ENCODE results near the gene ANO9.
"Not testable (repeated sequence)": the region's sequence is repeated elsewhere in the genome, so short reads cannot be mapped to it uniquely, and the experiment has no call there.

ANO9 gene

DNA sequence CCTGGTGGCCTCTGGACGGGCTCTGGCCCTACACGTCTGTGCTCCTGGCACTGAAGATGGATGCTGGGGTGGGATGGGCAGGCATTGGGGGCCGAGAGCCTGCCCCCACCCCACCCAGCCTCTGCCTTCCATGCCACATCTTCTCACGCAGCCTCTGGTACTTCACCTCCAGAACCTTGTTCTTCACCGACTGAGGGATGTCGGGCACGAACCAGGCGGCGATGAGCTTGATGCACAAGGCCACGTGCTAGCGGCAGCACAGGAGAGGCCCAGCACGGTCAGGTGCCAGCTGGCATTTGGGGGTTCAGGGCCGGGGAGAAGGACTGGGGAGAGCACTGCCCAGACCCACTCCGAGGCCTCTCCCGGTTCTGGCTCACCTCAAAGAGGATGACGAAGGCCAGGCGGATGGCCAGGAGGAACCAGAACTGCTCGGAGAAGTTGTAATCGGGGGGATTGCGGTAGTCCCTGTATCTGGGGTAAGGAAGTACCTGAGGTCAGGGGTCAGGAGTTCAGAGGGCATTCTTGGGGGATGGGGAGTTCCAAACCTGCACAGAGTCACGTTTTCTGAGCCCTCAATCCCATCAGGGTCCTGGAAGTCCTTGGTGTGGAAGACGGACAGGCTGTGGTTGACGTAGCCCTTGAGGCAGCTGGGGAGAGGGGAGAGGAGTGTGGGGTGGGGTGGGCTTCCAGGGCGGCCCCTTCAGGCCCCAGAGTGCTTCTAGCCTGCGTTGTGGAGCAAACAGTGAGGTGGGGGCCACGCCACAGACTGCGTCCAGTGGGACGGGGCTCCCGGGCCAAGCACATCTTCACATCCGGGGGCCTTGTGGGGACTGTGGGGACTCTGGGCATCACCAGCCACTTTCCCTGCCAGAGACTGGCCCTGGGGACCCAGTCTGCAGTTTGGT is 23.2 kb downstream of the ANO9 start:
- FAIRE-seq: no peak
- DNase-seq (ENCODE audit: insufficient read length, low spot score): no peak

DNA sequence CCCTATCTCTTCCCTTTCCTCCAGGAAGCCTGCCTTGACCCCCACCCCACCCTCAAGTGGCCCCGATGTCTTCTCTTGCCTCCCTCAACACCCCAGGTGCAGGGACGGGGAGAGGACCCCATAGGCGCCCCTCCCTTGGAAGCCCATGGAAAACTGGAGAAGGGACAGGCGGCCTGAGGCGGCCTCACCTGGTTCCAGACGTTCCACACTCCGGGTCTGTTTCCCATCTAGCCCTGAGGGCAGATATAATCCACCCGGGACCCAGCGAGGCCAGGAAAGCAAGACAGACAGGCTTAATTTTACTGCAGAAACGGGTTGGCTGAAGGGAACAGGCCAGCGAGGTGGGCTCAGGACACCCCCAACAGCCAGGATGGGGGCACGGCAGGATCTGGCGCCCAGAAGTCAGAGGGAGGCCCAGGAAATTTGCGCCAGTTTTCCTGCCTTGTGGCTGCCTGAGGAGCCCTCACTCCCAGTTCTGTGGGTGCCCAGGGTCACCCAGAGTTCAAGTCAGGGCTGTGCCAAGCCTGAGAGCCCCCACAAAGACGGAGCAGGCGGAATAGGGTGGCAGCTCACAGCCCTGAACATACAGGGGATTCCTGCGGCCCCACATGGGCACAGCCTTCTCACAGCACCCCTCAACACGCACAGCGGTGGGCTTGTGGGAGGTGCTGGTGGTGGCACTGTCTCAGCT is 24.0 kb downstream of the ANO9 start:
- FAIRE-seq (no peak), DNase-seq (ENCODE audit: insufficient read length, low spot score) (no peak)

DNA sequence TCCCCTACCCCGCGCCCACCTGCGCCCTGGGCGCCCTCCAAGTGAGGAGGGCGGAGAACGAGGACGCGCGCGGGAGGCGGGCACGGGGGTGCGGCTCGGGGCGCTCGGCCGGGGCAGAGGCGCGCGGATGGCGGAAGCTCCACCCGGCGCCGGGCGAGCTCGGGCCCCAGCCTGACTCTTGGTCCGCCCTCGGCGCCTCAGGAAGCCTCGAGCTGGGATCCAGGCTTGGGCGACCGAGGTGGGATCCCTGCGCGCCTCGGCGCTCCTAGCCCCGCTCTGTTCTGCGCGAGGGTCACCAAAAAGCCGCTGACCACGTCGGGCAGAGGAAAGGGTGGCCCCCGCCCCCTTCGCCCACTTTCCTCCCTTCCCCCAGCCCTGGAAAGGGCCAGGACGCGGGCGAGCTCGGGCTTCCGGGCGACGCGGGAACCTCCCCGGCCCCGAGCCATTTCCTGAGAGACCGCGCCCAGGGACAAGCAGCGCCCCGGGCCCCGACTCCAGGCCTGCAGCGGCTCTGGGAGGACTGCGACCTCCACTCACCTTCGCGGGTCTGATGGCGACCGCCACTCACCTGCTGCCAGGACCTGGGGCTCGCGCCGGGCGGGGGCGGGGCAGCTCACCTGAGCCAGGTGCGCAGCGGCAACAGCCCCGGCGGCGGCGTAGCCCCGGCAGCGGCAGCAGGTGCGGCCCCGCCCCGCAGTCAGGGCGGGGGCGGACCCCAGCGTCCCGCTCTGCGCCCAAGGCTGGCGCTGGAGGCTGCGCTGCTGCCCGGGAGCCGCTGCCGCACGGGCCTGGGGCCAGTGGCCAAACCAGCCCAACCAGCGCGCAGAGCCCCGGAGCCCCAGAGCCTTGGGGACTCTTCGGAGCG is 24.8 kb downstream of the ANO9 start:
- DNase-seq (ENCODE audit: insufficient read length, low spot score): no peak
- no peak for FAIRE-seq

DNA sequence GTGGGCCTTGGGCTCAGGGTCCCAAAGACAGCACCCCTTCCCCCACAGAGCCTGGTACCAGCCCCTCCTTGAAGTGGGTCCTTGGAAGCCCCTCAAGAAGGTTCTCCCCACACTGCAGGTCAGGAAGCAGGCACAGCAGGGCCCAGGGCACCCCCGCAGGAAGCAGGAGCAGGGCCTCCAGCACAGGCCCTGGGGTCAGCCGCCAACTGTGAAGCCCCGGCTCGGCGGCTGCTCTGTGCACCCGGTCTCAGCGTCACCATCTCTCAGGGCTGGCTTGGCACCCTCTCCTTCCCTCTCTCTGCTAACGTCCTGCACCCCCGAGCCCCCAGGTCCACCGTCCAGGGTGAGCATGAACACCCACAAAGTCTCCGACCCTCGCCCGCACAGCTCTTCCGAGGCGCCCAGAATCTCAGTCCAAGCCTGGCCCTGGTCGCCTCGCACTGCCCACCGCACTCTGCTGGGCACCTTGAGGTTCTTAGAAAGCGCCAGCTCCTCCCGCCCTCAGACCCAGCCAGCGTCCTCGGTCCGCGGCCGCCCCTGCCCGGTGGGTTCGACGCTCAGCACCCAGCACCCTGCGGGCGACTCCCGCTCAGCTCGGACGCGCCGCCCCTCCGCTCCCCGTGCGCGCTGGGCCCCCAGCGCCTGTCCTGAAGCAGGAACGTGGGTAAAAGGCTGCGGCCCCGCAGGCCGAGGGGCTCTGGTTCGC is 25.6 kb downstream of the ANO9 start:
- DNase-seq (ENCODE audit: insufficient read length, low spot score) (no peak), FAIRE-seq (no peak)

DNA sequence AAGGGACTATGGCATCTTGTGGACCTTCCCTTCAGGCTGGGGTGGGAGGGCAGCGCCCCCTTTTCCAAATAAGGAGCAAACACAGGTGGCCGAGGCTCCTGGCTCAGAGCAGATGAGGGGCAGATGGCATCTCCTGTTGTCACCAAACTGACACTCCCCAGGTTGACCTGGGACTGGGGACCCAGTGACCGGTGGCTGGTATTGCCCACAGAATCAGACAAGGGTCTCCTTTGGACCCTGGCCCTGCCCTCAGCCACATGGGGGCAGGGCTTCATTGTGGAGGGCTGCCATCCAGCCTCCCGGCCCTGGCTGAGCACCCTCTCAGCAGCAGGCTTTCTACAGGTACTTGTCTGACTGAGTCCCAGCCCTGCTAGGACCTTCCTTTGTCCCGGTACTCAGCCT is 26.2 kb downstream of the ANO9 start:
- DNase-seq (ENCODE audit: insufficient read length, low spot score) (no peak), FAIRE-seq (no peak)

DNA sequence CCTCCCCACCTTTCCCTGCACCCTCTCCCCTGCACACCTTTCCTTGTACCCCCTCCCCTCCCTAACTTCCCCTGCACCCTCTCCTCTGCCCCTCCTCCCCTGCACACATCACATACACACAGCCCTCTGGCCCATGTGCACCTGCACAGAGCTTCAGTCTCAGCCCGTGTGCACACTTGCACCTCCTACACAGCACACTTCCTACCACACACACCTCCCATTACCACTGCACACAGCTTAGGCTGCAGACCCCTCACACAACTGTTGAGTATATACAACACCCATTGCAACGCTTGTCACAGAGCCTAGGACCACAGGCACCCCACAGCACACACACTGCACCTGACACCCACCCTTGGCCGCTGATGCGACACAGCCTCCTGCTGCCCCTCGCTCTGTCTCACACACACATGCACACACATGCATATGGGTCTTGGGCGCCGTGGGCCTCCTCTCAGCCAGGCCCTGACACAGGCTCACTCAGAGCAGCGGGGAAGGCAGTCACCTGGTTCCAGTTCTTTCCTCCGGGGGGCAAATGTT is 27.4 kb downstream of the ANO9 start:
- FAIRE-seq: peak; percentile 4
- no peak for DNase-seq (ENCODE audit: insufficient read length, low spot score)

DNA sequence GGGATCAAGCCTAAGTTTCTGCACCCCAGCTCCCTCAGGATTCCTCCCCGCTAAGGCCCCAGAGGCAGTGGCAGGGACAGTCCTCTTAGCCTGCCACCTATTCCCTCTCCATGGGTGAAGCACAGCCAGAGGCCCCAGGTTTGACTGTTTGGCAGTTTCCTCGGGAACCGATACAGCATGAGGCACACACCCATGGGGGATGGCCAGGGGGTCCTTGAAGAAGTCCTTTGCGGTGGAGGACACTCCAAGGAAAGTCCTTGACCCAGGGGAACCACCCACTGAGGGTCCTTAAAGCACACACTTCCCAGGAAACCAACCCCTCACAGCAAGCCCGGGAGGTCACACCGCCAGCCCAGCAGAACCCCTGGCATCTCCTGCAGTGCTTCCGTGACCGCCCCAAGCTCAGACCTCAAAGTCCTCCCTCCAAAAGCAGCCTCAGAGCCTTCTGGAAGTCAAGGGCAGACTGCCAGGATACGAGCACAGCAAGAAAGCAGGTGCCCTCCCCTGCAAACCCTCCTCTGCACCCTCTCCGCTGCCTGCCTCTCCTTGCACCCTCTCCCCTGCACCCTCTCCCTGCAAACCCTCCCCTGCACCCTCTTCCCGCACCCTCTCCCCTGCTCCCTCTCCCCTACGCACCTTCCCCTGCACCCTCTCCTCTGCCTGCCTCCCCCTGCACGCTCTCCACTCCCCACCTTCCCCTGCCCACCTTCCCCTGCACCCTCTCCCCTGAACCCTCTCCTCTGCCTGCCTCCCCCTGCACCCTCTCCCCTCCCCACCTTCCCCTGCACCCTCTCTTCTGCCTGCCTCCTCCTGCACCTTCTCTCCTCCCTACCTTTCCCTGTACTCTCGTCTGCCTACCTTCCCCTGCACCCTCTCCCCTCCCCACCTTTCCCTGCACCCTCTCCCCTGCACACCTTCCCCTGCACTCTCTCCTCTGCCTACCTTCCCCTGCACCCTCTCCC is 28.4 kb downstream of the ANO9 start:
- FAIRE-seq (no peak), DNase-seq (ENCODE audit: insufficient read length, low spot score) (no peak)

DNA sequence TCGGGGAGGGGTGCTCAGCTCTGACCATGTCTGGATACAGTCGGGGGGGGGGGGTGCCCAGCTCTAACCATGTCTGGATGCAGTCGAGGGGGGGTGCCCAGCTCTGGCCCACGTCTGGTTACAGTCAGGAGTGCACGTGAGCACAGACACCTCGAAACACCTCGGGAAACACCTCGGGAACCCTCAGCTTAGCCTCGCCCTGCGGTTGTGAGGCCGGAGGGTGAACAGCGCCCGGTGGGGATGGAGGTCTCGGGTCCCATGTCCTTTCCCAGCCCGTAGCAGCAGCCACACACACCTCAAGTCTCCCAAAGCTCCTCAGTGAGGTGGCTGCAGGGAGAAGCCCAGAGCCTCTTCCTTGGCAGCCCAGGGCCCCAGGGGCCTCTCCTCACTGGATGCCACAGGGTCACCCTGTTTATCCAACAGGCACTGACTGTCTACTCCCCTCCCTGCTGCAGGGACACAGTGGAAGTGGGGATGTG is 29.1 kb downstream of the ANO9 start:
- no peak for FAIRE-seq

DNA sequence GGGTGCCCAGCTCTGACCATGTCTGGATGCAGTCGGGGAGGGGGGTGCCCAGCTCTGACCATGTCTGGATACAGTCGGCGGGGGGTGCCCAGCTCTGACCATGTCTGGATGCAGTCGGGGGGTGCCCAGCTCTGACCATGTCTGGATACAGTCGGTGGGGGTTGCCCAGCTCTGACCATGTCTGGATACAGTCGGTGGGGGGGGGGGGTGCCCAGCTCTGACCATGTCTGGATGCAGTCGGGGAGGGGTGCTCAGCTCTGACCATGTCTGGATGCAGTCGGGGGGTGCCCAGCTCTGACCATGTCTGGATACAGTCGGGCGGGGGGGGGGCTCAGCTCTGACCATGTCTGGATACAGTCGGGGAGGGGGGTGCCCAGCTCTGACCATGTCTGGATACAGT is 30.3 kb downstream of the ANO9 start:
- not testable (repeated sequence) for FAIRE-seq; DNase-seq (ENCODE audit: insufficient read length, low spot score)

More for the DNA sequence above, 29.1 kb downstream of the ANO9 start:
- no peak for DNase-seq (ENCODE audit: insufficient read length, low spot score)

DNA sequence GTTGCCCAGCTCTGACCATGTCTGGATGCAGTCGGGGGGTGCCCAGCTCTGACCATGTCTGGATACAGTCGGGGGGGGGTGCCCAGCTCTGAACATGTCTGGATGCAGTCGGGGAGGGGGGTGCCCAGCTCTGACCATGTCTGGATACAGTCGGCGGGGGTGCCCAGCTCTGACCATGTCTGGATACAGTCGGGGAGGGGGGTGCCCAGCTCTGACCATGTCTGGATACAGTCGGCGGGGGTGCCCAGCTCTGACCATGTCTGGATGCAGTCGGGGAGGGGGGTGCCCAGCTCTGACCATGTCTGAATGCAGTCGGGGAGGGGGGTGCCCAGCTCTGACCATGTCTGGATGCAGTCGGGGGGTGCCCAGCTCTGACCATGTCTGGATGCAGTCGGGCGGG is 31.1 kb downstream of the ANO9 start:
- DNase-seq (ENCODE audit: insufficient read length, low spot score); FAIRE-seq: not testable (repeated sequence)

DNA sequence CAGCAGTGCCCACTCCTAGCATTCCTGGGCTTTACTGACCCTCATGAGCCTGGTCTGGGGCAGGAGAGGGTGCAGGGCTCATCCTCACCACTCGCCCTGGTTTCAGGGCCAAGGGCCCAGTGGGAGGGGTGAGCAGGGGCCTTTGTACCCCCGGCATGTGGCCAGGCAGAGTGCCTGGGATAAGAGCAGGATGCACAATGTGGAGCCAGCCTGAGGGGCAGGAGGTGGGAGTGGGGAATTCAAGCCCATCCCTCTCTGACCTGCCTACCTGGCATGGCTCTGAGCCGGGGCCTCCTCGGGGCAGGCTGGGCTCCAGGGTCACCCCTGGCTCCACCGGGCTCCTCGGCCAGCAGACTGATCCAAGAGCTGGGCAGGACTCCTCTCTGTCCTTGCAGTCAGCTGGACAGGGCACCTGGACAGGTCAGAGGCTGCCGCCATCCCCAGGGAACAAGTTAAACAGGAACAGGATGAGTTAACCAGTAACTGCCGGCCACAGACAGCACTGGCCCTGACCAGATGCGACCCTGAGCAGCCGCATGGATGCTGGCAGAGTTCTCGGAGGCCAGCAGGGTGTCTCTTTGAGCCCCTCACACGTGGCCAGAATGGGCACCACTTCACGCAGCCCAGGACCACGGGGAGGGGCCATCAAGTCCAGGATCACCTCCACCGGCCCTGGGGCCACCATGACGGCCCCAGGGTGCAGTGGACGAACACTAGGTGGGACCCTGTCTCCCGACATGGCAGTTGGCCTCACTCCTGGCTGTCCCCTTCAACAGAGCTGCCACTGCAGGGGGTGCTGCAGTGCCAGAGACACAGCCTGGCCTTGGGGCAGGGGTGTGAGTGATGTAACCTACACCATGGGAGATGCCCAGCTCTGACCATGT is 32.0 kb downstream of the ANO9 start:
- DNase-seq (ENCODE audit: insufficient read length, low spot score): no peak
- FAIRE-seq: no peak

DNA sequence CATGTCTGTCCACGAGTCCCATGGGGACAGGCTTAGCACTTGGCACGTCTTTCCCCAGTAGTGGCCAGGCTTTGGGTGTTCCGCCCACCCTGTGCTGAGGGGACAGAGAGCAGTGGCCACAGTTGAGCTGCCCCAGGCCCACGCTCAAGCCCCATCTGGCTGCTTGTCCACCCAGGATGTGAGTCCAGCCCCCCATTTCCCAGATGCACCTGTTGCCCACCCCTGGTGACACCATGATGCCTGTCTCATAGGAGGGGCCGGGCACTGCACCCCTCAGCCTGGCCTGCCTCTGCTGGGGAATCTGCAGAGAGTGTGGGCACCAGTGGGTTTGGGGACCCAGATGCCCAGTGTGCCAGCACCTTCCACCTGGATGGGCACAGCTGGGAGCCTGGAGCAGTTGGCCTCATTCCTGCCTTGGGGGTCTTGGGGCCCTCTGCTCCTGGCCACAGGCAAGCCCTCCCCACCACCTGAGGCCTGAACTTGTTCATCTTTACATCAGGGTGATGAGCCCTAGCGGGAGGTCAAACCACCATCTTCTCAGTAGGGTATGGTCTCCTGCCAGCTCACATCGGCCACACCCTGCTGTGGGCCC is 32.7 kb downstream of the ANO9 start:
- DNase-seq (ENCODE audit: insufficient read length, low spot score) (no peak), FAIRE-seq (no peak)

DNA sequence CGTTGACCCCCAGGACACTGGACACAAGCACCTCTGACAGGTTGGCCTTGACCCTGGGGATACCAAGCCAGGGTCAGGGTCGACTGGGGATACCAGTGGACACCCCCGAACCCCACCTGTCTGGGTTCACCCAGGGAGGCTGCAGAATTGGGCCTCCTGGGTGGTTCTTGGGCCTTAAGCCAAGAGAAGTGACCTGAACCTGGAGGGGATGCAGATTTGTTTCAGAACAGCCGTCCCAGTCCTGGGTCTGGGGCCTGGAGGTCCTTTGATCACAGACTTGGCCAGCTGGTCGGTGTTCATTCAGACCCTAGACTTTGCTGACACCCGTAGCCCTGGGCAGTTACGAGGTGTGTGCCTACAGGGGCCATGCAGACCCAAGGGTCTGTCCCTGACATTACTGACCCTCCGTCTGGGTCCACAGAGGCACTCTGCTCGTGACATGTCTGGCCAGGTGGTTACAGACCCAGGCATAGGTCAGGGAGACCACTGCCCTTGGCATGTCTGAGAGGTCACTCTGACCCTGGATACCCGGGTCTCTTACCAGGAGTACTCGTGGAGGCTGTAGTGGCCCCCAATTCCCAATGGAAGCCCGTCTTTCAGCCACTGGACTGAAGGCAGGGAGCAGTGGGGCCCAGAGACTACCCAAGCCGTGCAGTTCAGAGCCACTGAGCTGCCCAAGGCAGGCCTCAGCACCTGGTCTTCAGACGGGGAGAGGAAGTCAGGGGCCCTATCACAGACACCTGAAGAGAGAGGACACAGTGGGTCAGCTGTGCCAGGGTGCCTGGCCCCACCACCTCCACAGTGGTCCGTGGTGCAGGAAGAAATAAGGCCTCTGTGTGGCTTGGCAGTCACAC is 33.4 kb downstream of the ANO9 start:
- no peak for FAIRE-seq
- DNase-seq (ENCODE audit: insufficient read length, low spot score): no peak

DNA sequence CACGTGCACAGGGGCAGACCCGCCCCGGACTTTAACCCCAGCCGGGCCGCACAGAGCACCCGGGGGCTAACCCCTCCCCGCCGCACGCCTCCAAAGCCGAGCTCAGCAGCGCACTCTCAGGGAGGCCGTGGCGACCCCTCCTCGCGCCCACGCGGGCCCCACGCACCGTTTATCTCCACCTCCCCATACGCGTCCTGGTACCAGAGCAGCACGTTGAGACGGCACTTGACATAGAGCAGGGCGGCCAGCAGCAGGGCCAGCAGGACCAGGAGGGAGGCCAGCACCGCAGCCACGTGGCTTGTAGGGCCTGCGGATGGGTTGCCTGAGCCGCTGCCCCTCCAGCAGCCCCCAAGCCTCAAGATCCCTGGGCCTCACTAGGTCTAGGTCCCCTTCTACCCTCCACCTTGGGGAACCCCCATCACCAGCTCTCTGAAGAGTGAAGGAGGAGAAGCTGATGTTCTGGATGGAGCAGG is 34.1 kb downstream of the ANO9 start:
- FAIRE-seq: no peak
- DNase-seq (ENCODE audit: insufficient read length, low spot score): no peak

DNA sequence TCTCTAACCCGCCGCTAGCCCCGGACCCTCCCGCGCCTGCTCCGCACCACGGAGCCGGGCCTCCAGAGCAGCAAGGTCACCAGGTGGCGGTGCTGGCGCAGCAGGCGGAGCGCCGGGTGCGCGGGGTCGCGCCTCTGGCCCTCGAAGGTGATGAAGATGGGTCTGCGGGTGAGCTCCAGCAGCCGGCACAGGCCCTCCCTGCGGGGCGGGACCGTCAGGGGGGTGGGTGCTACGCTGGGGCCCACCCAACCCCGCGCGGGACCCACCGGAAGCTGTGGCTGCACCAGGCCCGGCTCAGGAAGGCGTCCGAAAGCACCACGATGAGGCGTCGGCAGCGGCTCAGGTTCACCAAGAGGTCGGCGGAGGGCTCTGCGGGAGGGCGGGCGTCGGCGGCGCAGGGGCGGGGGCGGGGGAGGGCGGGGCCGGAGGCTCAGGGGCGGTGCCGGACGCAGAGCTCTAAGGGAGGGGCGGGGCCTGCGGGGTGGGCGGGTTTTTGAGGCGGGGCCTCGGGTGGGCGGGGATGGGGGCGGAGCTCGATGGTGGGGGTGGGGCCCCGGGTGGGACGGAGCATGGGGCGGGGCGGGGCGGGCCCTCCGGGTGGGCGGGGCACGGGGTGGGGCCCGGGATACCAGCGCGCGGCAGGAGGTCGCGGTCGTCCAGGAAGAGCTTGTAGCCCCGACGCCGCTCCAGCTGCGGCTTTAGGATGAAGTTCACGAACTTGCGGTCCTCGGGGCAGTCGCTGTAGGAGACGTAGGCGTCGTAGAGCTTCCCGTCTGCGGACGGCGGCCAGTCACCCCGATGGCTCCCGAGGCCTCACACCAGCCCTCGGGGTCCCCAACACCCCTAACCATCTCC is 34.8 kb downstream of the ANO9 start:
- peak; percentile 48 for DNase-seq (ENCODE audit: insufficient read length, low spot score)

More for the DNA sequence above, 34.8 kb downstream of the ANO9 start:
- FAIRE-seq: no peak

Data from HTR-8/SVneo (cell line).